Mucosa of descending colon (tissue), 3 donors: ENCODE data around the gene PILRA. TPM values are rescaled to one million over a fixed set of nuclear protein-coding genes. Genes with fewer than 3 reads are reported as not detected.
A peak's percentile ranks its signal among the peaks of the same experiment; 100 is the strongest.

Source experiments
- ATAC-seq: fragments of 200-7000 bp; cut with Tn5 transposase; one replicate; pipeline ENCODE4 v1.9.1; 2020; ENCODE audit warnings: mild to moderate bottlenecking, moderate library complexity
- DNase-seq, 3 donors: peaks; one replicate each; pipeline ENCODE4 v3.0.0-alpha.2; 2020
- H3K36me3 ChIP-seq: fragments of 200-600 bp; one replicate; pipeline ENCODE4 v1.8.0; 2021; ENCODE audit warnings: low read depth, mild to moderate bottlenecking
- H3K4me1 ChIP-seq: fragments of 200-600 bp; one replicate; pipeline ENCODE4 v1.8.0; 2021; ENCODE audit warnings: low read depth, mild to moderate bottlenecking
- H3K4me3 ChIP-seq: fragments of 200-600 bp; one replicate; pipeline ENCODE4 v1.8.0; 2021; ENCODE audit warnings: mild to moderate bottlenecking
- H3K9me3 ChIP-seq: fragments of 200-600 bp; one replicate; pipeline ENCODE4 v1.8.0; 2021; ENCODE audit warnings: mild to moderate bottlenecking
- intact Hi-C, 2 donors: fragments of 100-400 bp; cut with DNase I in 1 of 2; cut with micrococcal nuclease in 1 of 2; formaldehyde crosslinking; loops; one replicate each; pipeline versions ENCODE4 v1.11.0 to v1.11.1; 2022; cut with DNase I, micrococcal nuclease
- total RNA-seq, 3 donors: library from RNA; stranded (reverse); fragmentation: NEBNext Ultra II Directional in 2 of 3; extraction: Animal tissue kit (Norgen Biotek cat#: 25700) in 2 of 3; gene quantifications; one replicate each; pipeline versions ENCODE4 v1.2.1 to v1.2.4, GENCODE V29; 2021 to 2023
- TF ChIP-seq, protein P1 (sequence below): fragments of 200-600 bp; IDR thresholded peaks from one replicate; pipeline ENCODE4 v1.8.0; 2022; ENCODE audit warnings: antibody characterized with exemption, mild to moderate bottlenecking
- donor health status: DM: no; HTN: no; CAD: no; lungs with moderate emphysema.
- donor health status: DM: no; HTN: no; CAD: no.
- donor health status: DM: no; HTN: yes; CAD: no.

PILRA gene
- total RNA-seq, 3 donors from 2014 or later = 4.2 to 15.9 (median 7.8) TPM

DNA sequence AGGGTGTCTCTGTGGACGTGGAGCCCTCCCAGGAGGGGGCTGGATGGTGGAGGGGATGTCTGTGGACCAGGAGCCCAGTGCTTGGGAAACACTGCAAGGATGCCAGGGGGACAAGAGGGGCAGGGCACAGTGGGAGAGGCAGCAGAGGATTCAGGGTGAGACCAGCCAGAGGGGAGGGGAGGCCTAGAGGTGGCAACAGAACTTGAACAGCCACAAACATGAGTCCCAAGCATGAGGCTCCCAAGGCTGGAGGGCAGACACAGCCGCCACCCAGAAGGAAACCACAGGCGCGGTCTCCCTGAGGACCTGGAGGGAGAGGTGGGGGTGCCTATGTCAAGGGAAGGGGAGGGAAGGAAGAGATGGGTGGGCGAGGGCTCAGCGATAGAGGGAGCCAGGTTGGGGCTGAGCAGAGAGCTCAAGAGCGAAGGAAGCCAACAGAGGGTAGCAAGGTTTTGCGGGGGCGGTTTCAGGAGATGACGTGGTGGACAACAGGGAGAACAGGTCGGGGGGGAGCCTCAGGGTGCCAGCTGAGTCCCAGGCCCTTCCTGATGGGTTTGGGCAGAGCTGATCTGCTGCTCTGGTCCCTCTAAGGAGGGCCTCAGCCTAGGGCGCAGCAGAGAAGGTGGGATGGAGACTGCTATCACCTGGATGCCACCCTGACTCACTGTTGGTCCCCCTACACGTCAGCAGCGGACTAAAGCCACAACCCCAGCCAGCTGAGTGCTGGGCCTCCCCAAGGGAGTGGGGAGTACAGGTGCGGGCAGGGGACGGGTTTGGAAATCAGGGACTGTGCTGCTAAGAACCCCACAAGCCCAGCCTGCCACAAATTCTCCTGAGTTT lies 6.7 kb upstream of the PILRA start:
- Histone ChIP-seq H3K4me3 (no peak overlapping the region), H3K9me3 (no peaks in the 10 kb centered on the region), H3K36me3 (no peaks in the 10 kb centered on the region), H3K4me1 (no peaks in the 10 kb centered on the region)
- intact Hi-C loops = no loop called here
- TF ChIP-seq, protein P1, sequence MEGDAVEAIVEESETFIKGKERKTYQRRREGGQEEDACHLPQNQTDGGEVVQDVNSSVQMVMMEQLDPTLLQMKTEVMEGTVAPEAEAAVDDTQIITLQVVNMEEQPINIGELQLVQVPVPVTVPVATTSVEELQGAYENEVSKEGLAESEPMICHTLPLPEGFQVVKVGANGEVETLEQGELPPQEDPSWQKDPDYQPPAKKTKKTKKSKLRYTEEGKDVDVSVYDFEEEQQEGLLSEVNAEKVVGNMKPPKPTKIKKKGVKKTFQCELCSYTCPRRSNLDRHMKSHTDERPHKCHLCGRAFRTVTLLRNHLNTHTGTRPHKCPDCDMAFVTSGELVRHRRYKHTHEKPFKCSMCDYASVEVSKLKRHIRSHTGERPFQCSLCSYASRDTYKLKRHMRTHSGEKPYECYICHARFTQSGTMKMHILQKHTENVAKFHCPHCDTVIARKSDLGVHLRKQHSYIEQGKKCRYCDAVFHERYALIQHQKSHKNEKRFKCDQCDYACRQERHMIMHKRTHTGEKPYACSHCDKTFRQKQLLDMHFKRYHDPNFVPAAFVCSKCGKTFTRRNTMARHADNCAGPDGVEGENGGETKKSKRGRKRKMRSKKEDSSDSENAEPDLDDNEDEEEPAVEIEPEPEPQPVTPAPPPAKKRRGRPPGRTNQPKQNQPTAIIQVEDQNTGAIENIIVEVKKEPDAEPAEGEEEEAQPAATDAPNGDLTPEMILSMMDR = no peak
- ATAC-seq = peak; percentile 7
- DNase-seq = peak in 1 of 3 donors; percentile 64

DNA sequence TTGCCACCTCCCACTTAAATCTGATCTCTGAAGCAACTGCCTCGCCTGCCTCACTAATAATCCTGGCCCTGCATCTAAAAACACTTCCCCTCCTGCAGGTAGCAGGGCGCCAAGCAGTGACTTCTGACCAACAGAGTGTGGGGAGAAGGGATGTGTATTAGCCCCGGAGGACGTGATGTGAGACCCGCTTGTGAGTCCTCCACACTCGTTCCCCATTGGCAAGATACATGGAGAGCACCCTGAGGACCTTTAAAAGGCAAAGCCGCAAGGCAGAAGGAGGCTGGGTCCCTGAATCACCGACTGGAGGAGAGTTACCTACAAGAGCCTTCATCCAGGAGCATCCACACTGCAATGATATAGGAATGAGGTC lies 6.1 kb upstream of the PILRA start:
- ATAC-seq (no peak), DNase-seq (peak in 1 of 3 donors; percentile 19)
- Histone ChIP-seq H3K4me3 (no peak overlapping the region), H3K36me3 (no peaks in the 10 kb centered on the region), H3K9me3 (no peaks in the 10 kb centered on the region), H3K4me1 (no peaks in the 10 kb centered on the region)
- TF ChIP-seq, protein P1 = no peak
- intact Hi-C loops = no loop called here

DNA sequence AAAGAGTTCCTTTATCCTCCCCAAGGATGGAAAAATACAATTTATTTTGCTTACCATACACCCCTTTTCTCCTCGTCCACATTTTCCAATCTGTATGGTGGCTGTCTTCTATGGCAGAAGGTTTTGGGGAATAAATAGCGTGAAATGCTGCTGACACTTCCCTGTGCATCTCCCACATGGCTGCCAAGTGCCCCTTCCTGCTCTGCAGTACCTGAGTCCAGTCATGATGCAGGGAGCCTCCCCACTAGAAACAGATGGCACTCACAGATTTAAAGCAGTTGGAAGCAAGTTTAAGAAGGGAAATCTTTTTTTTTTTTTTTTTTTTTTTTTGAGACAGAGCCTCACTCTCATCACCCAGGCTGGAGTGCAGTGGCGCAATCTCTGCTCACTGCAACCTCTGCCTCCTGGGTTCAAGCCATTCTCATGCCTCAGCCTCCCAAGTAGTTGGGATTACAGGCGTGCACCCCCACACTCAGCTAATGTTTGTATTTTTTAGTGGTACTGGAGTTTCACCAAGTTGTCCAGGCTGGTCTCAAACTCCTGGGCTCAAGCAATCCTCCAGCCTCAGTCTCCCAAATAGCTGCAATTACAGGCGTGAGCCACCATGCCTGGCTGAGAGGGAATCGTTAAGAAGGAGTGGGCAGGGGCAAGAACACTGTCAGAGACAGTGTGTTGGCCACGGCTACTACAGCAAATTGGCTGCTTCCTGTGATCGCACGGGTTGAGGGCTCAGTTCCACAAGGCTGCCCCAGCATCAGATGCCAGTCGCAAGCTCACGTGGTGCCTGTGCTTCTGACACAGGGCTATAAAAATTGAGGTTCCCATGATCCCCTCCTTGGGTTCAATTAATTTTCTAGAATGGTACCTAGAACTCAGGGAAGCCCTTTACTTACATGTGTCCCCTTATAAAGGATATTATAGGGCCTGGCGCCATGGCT lies 5.3 kb upstream of the PILRA start:
- DNase-seq (peak; percentile 23 to 66 (median 29)), ATAC-seq (peak; percentile 37)
- Histone ChIP-seq H3K4me1 (no peaks in the 10 kb centered on the region), H3K4me3 (no peak overlapping the region), H3K36me3 (no peaks in the 10 kb centered on the region), H3K9me3 (no peaks in the 10 kb centered on the region)
- TF ChIP-seq, protein P1 = no peak
- intact Hi-C loops = no loop called here

DNA sequence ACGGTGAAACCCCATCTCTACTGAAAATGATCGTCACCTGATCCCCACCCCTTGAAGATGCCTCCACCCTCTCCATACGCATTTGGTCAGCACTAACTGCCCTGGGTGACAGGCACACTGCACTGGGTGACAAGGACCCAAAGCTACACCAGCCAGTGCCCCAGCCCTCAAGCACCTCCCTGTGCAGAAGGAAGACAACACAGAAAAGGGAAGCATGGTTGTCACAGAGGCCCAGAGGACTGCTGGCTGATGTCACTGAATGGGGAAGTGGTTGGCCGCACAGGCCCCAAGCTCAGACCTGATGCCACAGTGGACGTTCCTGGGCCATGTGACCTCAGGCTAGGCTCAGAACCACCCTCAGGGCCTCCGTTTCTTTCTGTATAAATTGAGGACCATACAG lies 4.2 kb upstream of the PILRA start:
- peak; percentile 69 for ATAC-seq
- TF ChIP-seq, protein P1 = no peak

DNA sequence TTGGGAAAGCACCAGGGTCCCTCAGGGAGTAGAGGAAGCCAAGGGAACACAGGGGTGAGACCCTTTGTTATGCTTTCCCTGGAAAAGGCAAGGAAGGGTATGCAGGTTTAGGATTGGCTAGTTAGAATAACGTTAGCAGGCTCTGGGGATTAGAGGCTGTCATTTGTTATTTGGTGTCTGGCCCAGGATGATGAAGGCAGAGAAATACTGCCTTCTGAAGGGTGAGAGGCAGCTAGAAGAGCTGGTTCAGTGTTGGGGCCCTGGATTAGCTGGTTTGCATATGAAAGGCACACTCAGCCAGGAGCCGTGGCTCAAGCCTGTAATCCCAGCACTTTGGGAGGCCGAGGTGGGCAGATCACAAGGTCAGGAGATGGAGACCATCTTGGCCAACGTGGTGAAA lies 3.0 kb upstream of the PILRA start:
- H3K4me3 ChIP-seq = no peak overlapping the region
- H3K9me3 ChIP-seq = no peaks in the 10 kb centered on the region
- H3K36me3 ChIP-seq = no peaks in the 10 kb centered on the region
- TF ChIP-seq, protein P1 = no peak
- H3K4me1 ChIP-seq = no peaks in the 10 kb centered on the region
- DNase-seq = no peak
- ATAC-seq = no peak
- intact Hi-C loops = no loop called here

More for the DNA sequence above, 4.2 kb upstream of the PILRA start:
- Histone ChIP-seq H3K9me3 (no peaks in the 10 kb centered on the region), H3K4me1 (no peaks in the 10 kb centered on the region), H3K36me3 (no peaks in the 10 kb centered on the region), H3K4me3 (no peak overlapping the region)
- DNase-seq = peak; percentile 55 to 85 (median 58)
- intact Hi-C loops = no loop called here
